GM12892 (cell line): ENCODE measurements around the gene C17orf114.

Experiments
- POLR2A ChIP-seq: IDR thresholded peaks from 2 replicates; pipeline ENCODE4 v1.6.1; 2011; ENCODE audit warnings: low read depth, low read length, control low read depth
- POLR2AphosphoS5 ChIP-seq: IDR thresholded peaks from 2 replicates; pipeline ENCODE4 v1.6.1; 2011; ENCODE audit warnings: low read depth, low read length, control low read depth
- TAF1 ChIP-seq: IDR thresholded peaks from 2 replicates; pipeline ENCODE4 v1.6.1; 2011; ENCODE audit warnings: low read depth, mild to moderate bottlenecking, control low read depth, low read length, borderline replicate concordance

GRCh38 chr17:4836221-4836620 lies 34.1 kb upstream of the C17orf114 start:
- TF ChIP-seq POLR2A (no peak), TAF1 (no peak), POLR2AphosphoS5 (no peak)
